Measurements from ENCODE around the gene GLTP. TPM values are rescaled to one million over a fixed set of nuclear protein-coding genes. Genes with fewer than 3 reads are reported as not detected.

The GLTP gene
- total RNA-seq, 1 experiment from 2014 or later: 31.3 TPM

DNA sequence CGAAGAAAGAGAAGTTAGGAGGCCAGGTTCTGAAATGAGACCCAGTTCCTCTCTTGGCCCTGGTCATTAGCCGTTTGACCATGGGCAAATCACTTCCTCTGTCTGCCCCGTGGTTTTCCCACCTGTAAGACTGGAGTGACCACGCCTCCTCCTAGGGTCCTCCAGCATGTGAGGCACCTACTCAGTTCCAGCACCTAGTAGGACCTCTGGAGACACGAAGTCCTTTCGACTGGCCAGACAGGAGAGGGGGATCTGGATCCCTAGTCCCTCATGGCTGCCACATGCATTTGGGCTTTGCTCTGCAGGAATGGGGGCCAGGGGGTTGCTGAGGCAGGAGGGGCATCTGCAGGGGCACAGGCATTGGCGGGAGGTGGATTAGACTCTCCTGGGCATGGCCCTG is 63.5 kb downstream of the GLTP start:
- no peak for DNase-seq (ENCODE audit: low read depth, low spot score)
- in situ Hi-C loops (cut with HindIII; ENCODE audit: low pct_unique_long_range_greater_than_20kb, low sequenced_read_pairs): no loop called here

- DNase-seq (ENCODE audit: low read depth, low spot score): peak; percentile 13
- in situ Hi-C loops (cut with HindIII; ENCODE audit: low pct_unique_long_range_greater_than_20kb, low sequenced_read_pairs): no loop called here
Observed at GRCh38 chr12:109815757-109816617, 64.4 kb downstream of the GLTP start.

DNA sequence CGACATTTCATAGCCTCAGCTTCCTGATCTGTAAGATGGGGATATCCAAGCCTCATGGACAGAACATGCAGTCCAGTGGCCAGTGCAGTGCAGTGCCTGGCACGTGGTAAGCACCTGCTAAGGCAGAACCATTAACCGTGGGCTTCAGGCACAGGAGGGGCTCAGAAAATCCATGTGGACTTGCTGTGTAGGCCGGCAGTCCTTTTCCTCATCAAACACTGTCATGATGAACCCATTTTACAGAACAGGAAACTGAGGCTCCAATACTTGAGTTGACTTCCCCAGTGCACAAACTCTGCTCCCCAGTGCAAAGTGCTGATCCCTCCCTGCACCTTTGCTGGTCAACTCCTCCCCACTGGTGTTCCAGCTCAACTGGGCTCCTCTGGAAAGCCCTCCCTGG is 65.1 kb downstream of the GLTP start:
- no peak for DNase-seq (ENCODE audit: low read depth, low spot score)
- in situ Hi-C loops (cut with HindIII; ENCODE audit: low pct_unique_long_range_greater_than_20kb, low sequenced_read_pairs): no loop called here

GRCh38 chr12:109814600-109815150 is 65.7 kb downstream of the GLTP start:
- in situ Hi-C loops (cut with HindIII; ENCODE audit: low pct_unique_long_range_greater_than_20kb, low sequenced_read_pairs): no loop called here
- DNase-seq (ENCODE audit: low read depth, low spot score): no peak

DNA sequence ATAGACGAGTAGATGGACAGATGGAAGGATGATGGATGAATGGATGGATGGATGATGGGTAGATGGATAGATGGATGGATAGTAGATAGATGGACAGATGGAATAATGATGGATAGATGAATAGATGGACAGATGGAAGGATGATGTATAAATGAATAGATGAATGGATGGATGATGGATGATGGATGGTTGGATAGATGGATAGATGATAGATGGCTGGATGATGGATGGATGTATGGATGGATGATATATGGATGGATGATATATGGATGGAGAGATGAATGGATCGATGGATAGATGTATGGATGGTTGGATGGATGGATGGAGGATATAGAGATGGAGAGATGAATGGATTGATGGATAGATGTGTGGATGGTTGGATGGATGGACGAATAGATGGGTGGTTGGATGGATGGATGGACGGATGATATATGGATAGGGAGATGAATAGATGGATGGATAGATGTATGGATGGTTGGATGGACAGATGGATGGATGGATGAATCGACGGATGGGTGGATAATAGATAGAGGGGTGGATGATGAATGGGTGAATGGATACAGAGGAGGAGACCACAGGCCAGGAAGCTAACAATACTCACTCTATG is 66.4 kb downstream of the GLTP start:
- in situ Hi-C loops (cut with HindIII; ENCODE audit: low pct_unique_long_range_greater_than_20kb, low sequenced_read_pairs): no loop called here
- no peak for DNase-seq (ENCODE audit: low read depth, low spot score)

DNA sequence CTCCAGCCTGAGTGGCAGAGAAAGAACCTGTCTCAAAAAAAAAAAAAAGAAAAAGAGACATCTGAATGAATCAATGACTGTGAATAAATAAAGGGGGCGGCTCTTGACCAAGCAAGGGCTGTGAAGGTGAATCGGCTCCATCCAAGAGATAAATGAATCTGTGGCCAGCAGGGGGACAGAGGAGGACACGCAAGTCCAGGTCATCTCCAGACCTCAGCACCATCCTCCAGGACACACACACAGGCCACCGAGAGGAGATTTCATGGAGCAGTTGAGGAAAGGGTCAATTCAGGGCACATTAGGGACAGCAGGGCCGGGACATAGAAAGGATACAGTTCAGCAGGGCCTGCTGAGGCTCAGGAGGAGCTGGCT is 68.7 kb downstream of the GLTP start:
- peak; percentile 22 for DNase-seq (ENCODE audit: low read depth, low spot score)
- in situ Hi-C loops (cut with HindIII; ENCODE audit: low pct_unique_long_range_greater_than_20kb, low sequenced_read_pairs): no loop called here

GRCh38 chr12:109810954-109811623 is 69.3 kb downstream of the GLTP start:
- in situ Hi-C loops (cut with HindIII; ENCODE audit: low pct_unique_long_range_greater_than_20kb, low sequenced_read_pairs): no loop called here
- no peak for DNase-seq (ENCODE audit: low read depth, low spot score)

- in situ Hi-C loops (cut with HindIII; ENCODE audit: low pct_unique_long_range_greater_than_20kb, low sequenced_read_pairs): no loop called here
- no peak for DNase-seq (ENCODE audit: low read depth, low spot score)
Observed at GRCh38 chr12:109808876-109809646, 71.3 kb downstream of the GLTP start.

DNA sequence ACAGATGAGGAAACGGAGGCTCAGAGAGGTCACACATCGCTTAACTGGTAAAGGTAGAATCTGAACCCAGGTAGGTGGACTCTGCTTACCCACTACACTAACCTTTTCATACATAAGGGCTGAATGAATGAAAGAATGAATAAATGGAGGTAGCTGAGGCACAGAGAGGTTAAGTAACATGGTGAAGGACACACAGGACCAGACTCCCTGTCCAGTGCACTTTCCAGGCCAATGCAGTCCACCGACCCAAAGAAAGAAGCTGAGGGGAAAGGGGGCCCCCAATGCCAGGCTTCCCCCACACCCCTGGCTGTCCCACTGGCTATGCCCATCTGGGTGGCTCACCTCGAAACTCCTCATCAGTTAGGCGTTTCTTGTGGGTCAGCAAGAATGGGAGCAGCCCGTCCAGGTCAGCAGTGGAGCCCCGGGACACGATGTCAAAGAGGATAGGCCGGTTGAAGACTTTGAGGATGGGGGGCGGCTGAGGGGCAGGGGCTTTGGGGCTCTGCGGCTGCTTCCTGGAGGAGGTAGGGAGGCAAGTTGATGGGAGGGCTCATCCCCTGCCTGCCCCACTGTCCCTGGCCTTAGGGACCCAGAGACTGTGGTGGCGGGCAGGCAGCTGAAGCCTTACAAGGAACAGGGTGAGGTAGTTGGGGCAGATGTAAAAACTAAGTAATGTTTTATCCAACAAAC is 72.2 kb downstream of the GLTP start:
- no peak for DNase-seq (ENCODE audit: low read depth, low spot score)
- in situ Hi-C loops (cut with HindIII; ENCODE audit: low pct_unique_long_range_greater_than_20kb, low sequenced_read_pairs): no loop called here

- peak; percentile 59 for DNase-seq (ENCODE audit: low read depth, low spot score)
- in situ Hi-C loops (cut with HindIII; ENCODE audit: low pct_unique_long_range_greater_than_20kb, low sequenced_read_pairs): no loop called here
Observed at GRCh38 chr12:109804820-109805761, 75.2 kb downstream of the GLTP start.

DNA sequence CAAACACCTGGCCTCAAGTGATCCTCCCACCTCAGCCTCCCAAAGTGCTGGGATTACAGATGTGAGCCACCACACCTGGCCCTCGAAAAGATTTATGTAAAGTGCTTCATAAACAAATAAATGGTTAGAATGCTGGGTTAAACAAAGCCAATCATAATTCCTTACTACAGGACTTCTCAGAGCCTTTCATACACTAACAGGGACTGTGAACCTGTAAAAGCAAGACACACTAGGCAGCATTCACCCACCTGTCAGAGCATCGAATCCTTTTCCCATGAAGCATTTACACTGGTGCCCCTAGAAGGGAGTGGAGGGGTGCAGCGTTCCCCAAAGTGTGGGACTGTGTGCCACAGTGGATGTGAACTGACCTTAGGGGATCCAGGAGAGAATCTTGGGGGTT is 76.7 kb downstream of the GLTP start:
- in situ Hi-C loops (cut with HindIII; ENCODE audit: low pct_unique_long_range_greater_than_20kb, low sequenced_read_pairs): no loop called here
- no peak for DNase-seq (ENCODE audit: low read depth, low spot score)

- in situ Hi-C loops (cut with HindIII; ENCODE audit: low pct_unique_long_range_greater_than_20kb, low sequenced_read_pairs): no loop called here
- no peak for DNase-seq (ENCODE audit: low read depth, low spot score)
Observed at GRCh38 chr12:109802828-109803227, 77.5 kb downstream of the GLTP start.

Small RNA genes within 50 kb of the gene (small RNA-seq; reads per million reads assigned to genes)
- gene MIR4497 (0 reads per million in 2 experiments), gene RN7SL441P (0 reads per million in 2 experiments)

Other genes with a start within 250 kb of the GLTP start
- 8.5 and 8.9 TPM in 2 replicates for gene FAM222A, start 166.7 kb downstream of the GLTP start, total RNA-seq (2014; rRNA removed; shearing (Covaris generic))
- 0.13 TPM in 2 replicates for gene TRPV4, start 47.1 kb downstream of the GLTP start, total RNA-seq (2014; rRNA removed; shearing (Covaris generic))
- gene TCHP, start 19.7 kb upstream of the GLTP start, total RNA-seq (2014; rRNA removed; shearing (Covaris generic)): 12.0 and 13.0 TPM in 2 replicates
- gene GIT2, start 115.8 kb upstream of the GLTP start, total RNA-seq (2014; rRNA removed; shearing (Covaris generic)): 32.8 and 36.0 TPM in 2 replicates
- gene ANKRD13A, start 118.9 kb upstream of the GLTP start, total RNA-seq (2014; rRNA removed; shearing (Covaris generic)): 36.4 and 45.8 TPM in 2 replicates
- gene C12orf76, start 168.0 kb upstream of the GLTP start, total RNA-seq (2014; rRNA removed; shearing (Covaris generic)): 26.7 and 29.5 TPM in 2 replicates
- 74.7 and 77.1 TPM in 2 replicates for gene IFT81, start 243.8 kb upstream of the GLTP start, total RNA-seq (2014; rRNA removed; shearing (Covaris generic))

All from SK-MEL-5 (cell line).